HEK293 (cell line): Measurements from ENCODE around the gene NCF2.

Experiments used
- CTCF ChIA-PET: fragments of 350-600 bp; formaldehyde crosslinking; extraction: SDS; loops from one replicate; lab custom pipeline; 2021; ENCODE audit warnings: antibody characterized with exemption; lab: Yijun Ruan, JAX
- POLR2A ChIA-PET: fragments of 300-600 bp; formaldehyde crosslinking; extraction: SDS; loops from one replicate; lab custom pipeline; 2020; ENCODE audit warnings: antibody characterized with exemption, inconsistent platforms; lab: Yijun Ruan, JAX
- H3K27ac ChIP-seq: fragments of 200-500 bp; sonication (Bioruptor generic); 2 replicates; pipeline ENCODE4 v1.5.1; 2014; ENCODE audit warnings: low read depth, low read length, control low read depth, inconsistent platforms; ENCODE audit errors: extremely low read depth
- H3K36me3 ChIP-seq, 2 experiments: fragments of 200-500 bp in 1 of 2; sonication (Bioruptor generic) in 1 of 2; 1 replicate in 1 of 2; 2 replicates in 1 of 2; pipeline ENCODE4 v1.5.1; 2014 to 2017; ENCODE audit warnings: inconsistent platforms in 2 of 2, low read length in 2 of 2; ENCODE audit not compliant: control insufficient read depth in 2 of 2, insufficient read depth in 1 of 2
- H3K4me1 ChIP-seq: fragments of 200-500 bp; sonication (Bioruptor generic); 2 replicates; pipeline ENCODE4 v1.5.1; 2014; ENCODE audit warnings: mild to moderate bottlenecking, low read length, inconsistent platforms; ENCODE audit not compliant: control insufficient read depth, insufficient read depth
- H3K4me3 ChIP-seq: 2 replicates; pipeline ENCODE4 v1.5.1; 2011; ENCODE audit warnings: low read depth, mild to moderate bottlenecking, control low read depth, low read length, moderate library complexity
- H3K9me3 ChIP-seq: fragments of 200-500 bp; sonication (Bioruptor generic); 2 replicates; pipeline ENCODE4 v1.5.1; 2014; ENCODE audit warnings: low read depth, low read length, inconsistent platforms; ENCODE audit not compliant: control insufficient read depth, insufficient read depth
- FEZF1 ChIP-seq: fragments of 450-650 bp; formaldehyde crosslinking; IDR thresholded peaks from 2 replicates; pipeline ENCODE4 v1.5.1; 2016; ENCODE audit warnings: missing biosample characterization, missing genetic modification characterization
- GFI1B ChIP-seq: fragments of 450-650 bp; formaldehyde crosslinking; IDR thresholded peaks from 2 replicates; pipeline ENCODE4 v1.5.1; 2016; ENCODE audit warnings: missing biosample characterization, missing genetic modification characterization
- GLIS2 ChIP-seq: fragments of 450-650 bp; formaldehyde crosslinking; IDR thresholded peaks from 2 replicates; pipeline ENCODE4 v1.5.1; 2016; ENCODE audit warnings: missing biosample characterization, missing genetic modification characterization
- KLF16 ChIP-seq: fragments of 450-650 bp; formaldehyde crosslinking; IDR thresholded peaks from 2 replicates; pipeline ENCODE4 v1.5.1; 2017; ENCODE audit warnings: missing biosample characterization, missing genetic modification characterization
- MYNN ChIP-seq: fragments of 450-650 bp; formaldehyde crosslinking; IDR thresholded peaks from 2 replicates; pipeline ENCODE4 v1.5.1; 2016; ENCODE audit warnings: missing biosample characterization, missing genetic modification characterization, borderline replicate concordance
- ZEB2 ChIP-seq: fragments of 450-650 bp; formaldehyde crosslinking; IDR thresholded peaks from 2 replicates; pipeline ENCODE4 v1.5.1; 2016; ENCODE audit warnings: missing biosample characterization, missing genetic modification characterization
- ZFP69B ChIP-seq: fragments of 450-650 bp; formaldehyde crosslinking; IDR thresholded peaks from 2 replicates; pipeline ENCODE4 v1.5.1; 2016; ENCODE audit warnings: missing biosample characterization, missing genetic modification characterization
- ZNF2 ChIP-seq: fragments of 450-650 bp; formaldehyde crosslinking; IDR thresholded peaks from 2 replicates; pipeline ENCODE4 v1.5.1; 2016; ENCODE audit warnings: missing biosample characterization, missing genetic modification characterization
- ZNF214 ChIP-seq: fragments of 450-650 bp; formaldehyde crosslinking; IDR thresholded peaks from 2 replicates; pipeline ENCODE4 v1.5.1; 2017; ENCODE audit warnings: missing biosample characterization, mild to moderate bottlenecking, missing genetic modification characterization, borderline replicate concordance
- ZNF221 ChIP-seq: fragments of 450-650 bp; formaldehyde crosslinking; IDR thresholded peaks from 2 replicates; pipeline ENCODE4 v1.5.1; 2017; ENCODE audit warnings: missing biosample characterization, missing genetic modification characterization, borderline replicate concordance
- ZNF302 ChIP-seq: fragments of 450-650 bp; formaldehyde crosslinking; IDR thresholded peaks from 2 replicates; pipeline ENCODE4 v1.5.1; 2016; ENCODE audit warnings: missing biosample characterization, missing genetic modification characterization, low read depth
- ZNF335 ChIP-seq: fragments of 450-650 bp; formaldehyde crosslinking; conservative IDR thresholded peaks from 2 replicates; pipeline ENCODE4 v1.5.1; 2016; ENCODE audit warnings: missing biosample characterization, missing genetic modification characterization
- ZNF350 ChIP-seq: fragments of 450-650 bp; formaldehyde crosslinking; IDR thresholded peaks from 2 replicates; pipeline ENCODE4 v1.5.0; 2017; ENCODE audit warnings: missing biosample characterization, mild to moderate bottlenecking, missing genetic modification characterization
- ZNF416 ChIP-seq: fragments of 450-650 bp; formaldehyde crosslinking; IDR thresholded peaks from 2 replicates; pipeline ENCODE4 v1.5.1; 2016; ENCODE audit warnings: missing biosample characterization, missing genetic modification characterization
- ZNF426 ChIP-seq: fragments of 450-650 bp; formaldehyde crosslinking; IDR thresholded peaks from 2 replicates; pipeline ENCODE4 v1.5.1; 2017; ENCODE audit warnings: missing biosample characterization, missing genetic modification characterization, mild to moderate bottlenecking, inconsistent platforms, moderate library complexity
- ZNF610 ChIP-seq: fragments of 450-650 bp; formaldehyde crosslinking; IDR thresholded peaks from 2 replicates; pipeline ENCODE4 v1.5.1; 2016; ENCODE audit warnings: missing biosample characterization, missing genetic modification characterization, borderline replicate concordance
- ZNF623 ChIP-seq: fragments of 450-650 bp; formaldehyde crosslinking; IDR thresholded peaks from 2 replicates; pipeline ENCODE4 v1.5.1; 2016; ENCODE audit warnings: missing biosample characterization, missing genetic modification characterization
- TF ChIP-seq, protein P1 (sequence below): fragments of 450-650 bp; formaldehyde crosslinking; IDR thresholded peaks from 2 replicates; pipeline ENCODE4 v1.5.1; 2016; ENCODE audit warnings: missing biosample characterization, missing genetic modification characterization, borderline replicate concordance
- TF ChIP-seq, protein P2 (sequence below): fragments of 450-650 bp; formaldehyde crosslinking; IDR thresholded peaks from 2 replicates; pipeline ENCODE4 v1.5.1; 2017; ENCODE audit warnings: missing biosample characterization, missing genetic modification characterization
- TF ChIP-seq, protein P3 (sequence below): fragments of 450-650 bp; formaldehyde crosslinking; IDR thresholded peaks from 2 replicates; pipeline ENCODE4 v1.5.1; 2016; ENCODE audit warnings: missing biosample characterization, missing genetic modification characterization, low read depth
- TF ChIP-seq, protein P4 (sequence below): fragments of 450-650 bp; formaldehyde crosslinking; IDR thresholded peaks from 2 replicates; pipeline ENCODE4 v1.5.1; 2016; ENCODE audit warnings: missing biosample characterization, missing genetic modification characterization
- TF ChIP-seq, protein P5 (sequence below): fragments of 450-650 bp; formaldehyde crosslinking; conservative IDR thresholded peaks from 2 replicates; pipeline ENCODE4 v1.5.1; 2016; ENCODE audit warnings: low read depth, missing biosample characterization, missing genetic modification characterization

The NCF2 gene

DNA sequence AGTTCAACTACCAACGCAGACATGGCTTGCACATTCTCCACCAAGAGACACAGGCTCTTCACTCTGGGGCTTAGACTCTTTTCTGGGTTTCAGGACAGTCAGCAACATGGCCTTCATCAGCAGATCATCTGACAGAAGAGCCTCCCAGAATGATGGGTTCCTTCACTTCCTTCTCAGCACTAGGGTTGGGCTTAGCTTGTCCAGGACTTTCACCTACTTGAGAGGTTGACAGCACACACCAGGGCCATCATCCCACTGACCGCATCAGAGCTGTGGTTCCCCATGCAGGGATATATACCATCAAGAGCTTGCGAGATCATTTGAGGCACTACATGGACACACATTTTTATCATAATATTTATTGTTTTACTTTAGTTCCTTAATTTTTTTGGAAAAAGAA, 10.4 kb upstream of the NCF2 start:
- Histone ChIP-seq H3K9me3 (no peaks in the 10 kb centered on the region), H3K4me1 (no peaks in the 10 kb centered on the region), H3K36me3 (no peaks in the 10 kb centered on the region), H3K27ac (no peak overlapping the region), H3K4me3 (no peak overlapping the region)
- ChIA-PET CTCF (interaction anchor here (0.6 kb wide), 1 partner anchor 1515 kb away, joined by 3 read pairs; no protein-coding TSS in a partner anchor), POLR2A (no interaction called here)
- TF ChIP-seq ZNF426 (tag by site-specific recombination) (no peak), ZNF302 (no peak), FEZF1 (tag by site-specific recombination) (no peak), ZFP69B (tag by site-specific recombination) (no peak), ZNF221 (no peak), ZNF335 (tag by site-specific recombination) (no peak), GLIS2 (tag by site-specific recombination) (no peak), GFI1B (tag by site-specific recombination) (no peak), ZEB2 (tag by site-specific recombination) (no peak), ZNF350 (tag by site-specific recombination) (no peak), ZNF2 (no peak), ZNF214 (tag by site-specific recombination) (no peak)
- TF ChIP-seq, protein P1, sequence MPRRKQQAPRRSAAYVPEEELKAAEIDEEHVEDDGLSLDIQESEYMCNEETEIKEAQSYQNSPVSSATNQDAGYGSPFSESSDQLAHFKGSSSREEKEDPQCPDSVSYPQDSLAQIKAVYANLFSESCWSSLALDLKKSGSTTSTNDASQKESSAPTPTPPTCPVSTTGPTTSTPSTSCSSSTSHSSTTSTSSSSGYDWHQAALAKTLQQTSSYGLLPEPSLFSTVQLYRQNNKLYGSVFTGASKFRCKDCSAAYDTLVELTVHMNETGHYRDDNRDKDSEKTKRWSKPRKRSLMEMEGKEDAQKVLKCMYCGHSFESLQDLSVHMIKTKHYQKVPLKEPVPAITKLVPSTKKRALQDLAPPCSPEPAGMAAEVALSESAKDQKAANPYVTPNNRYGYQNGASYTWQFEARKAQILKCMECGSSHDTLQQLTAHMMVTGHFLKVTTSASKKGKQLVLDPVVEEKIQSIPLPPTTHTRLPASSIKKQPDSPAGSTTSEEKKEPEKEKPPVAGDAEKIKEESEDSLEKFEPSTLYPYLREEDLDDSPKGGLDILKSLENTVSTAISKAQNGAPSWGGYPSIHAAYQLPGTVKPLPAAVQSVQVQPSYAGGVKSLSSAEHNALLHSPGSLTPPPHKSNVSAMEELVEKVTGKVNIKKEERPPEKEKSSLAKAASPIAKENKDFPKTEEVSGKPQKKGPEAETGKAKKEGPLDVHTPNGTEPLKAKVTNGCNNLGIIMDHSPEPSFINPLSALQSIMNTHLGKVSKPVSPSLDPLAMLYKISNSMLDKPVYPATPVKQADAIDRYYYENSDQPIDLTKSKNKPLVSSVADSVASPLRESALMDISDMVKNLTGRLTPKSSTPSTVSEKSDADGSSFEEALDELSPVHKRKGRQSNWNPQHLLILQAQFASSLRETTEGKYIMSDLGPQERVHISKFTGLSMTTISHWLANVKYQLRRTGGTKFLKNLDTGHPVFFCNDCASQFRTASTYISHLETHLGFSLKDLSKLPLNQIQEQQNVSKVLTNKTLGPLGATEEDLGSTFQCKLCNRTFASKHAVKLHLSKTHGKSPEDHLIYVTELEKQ (tag by site-specific recombination), result no peak
- TF ChIP-seq, protein P2, sequence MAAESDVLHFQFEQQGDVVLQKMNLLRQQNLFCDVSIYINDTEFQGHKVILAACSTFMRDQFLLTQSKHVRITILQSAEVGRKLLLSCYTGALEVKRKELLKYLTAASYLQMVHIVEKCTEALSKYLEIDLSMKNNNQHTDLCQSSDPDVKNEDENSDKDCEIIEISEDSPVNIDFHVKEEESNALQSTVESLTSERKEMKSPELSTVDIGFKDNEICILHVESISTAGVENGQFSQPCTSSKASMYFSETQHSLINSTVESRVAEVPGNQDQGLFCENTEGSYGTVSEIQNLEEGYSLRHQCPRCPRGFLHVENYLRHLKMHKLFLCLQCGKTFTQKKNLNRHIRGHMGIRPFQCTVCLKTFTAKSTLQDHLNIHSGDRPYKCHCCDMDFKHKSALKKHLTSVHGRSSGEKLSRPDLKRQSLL, result no peak
- TF ChIP-seq, protein P3, sequence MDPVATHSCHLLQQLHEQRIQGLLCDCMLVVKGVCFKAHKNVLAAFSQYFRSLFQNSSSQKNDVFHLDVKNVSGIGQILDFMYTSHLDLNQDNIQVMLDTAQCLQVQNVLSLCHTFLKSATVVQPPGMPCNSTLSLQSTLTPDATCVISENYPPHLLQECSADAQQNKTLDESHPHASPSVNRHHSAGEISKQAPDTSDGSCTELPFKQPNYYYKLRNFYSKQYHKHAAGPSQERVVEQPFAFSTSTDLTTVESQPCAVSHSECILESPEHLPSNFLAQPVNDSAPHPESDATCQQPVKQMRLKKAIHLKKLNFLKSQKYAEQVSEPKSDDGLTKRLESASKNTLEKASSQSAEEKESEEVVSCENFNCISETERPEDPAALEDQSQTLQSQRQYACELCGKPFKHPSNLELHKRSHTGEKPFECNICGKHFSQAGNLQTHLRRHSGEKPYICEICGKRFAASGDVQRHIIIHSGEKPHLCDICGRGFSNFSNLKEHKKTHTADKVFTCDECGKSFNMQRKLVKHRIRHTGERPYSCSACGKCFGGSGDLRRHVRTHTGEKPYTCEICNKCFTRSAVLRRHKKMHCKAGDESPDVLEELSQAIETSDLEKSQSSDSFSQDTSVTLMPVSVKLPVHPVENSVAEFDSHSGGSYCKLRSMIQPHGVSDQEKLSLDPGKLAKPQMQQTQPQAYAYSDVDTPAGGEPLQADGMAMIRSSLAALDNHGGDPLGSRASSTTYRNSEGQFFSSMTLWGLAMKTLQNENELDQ (tag by site-specific recombination), result no peak

DNA sequence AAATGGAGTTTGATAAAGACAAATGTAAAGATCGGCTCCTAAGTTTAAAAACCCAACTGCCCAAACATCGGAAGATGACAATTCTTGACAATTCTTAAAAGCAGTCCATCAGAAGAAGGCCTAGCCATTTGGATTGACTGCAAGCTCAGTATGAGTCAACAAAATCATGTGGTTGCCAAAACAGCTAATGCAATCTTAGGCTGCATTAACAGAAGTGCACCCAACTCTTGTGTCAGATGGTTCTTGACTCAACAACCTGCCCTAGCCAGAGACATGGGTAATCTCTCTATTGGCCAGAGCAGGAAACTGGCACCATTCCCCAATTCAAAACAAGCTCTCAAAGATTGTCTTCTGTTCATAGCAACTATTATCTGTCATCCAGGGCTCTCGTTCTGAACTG, 9.9 kb upstream of the NCF2 start:
- Histone ChIP-seq H3K27ac (no peak overlapping the region), H3K36me3 (no peaks in the 10 kb centered on the region), H3K4me1 (no peaks in the 10 kb centered on the region), H3K4me3 (no peak overlapping the region), H3K9me3 (no peaks in the 10 kb centered on the region)
- POLR2A ChIA-PET, result no interaction called here
- CTCF ChIA-PET, result interaction anchor here (0.6 kb wide), 1 partner anchor 1515 kb away, joined by 3 read pairs; no protein-coding TSS in a partner anchor
- TF ChIP-seq KLF16 (tag by site-specific recombination) (no peak), MYNN (tag by site-specific recombination) (no peak), ZNF416 (tag by site-specific recombination) (no peak), ZNF610 (tag by site-specific recombination) (no peak), ZNF623 (tag by site-specific recombination) (no peak)
- TF ChIP-seq, protein P4, sequence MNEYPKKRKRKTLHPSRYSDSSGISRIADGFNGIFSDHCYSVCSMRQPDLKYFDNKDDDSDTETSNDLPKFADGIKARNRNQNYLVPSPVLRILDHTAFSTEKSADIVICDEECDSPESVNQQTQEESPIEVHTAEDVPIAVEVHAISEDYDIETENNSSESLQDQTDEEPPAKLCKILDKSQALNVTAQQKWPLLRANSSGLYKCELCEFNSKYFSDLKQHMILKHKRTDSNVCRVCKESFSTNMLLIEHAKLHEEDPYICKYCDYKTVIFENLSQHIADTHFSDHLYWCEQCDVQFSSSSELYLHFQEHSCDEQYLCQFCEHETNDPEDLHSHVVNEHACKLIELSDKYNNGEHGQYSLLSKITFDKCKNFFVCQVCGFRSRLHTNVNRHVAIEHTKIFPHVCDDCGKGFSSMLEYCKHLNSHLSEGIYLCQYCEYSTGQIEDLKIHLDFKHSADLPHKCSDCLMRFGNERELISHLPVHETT (tag by site-specific recombination), result no peak
- TF ChIP-seq, protein P5, sequence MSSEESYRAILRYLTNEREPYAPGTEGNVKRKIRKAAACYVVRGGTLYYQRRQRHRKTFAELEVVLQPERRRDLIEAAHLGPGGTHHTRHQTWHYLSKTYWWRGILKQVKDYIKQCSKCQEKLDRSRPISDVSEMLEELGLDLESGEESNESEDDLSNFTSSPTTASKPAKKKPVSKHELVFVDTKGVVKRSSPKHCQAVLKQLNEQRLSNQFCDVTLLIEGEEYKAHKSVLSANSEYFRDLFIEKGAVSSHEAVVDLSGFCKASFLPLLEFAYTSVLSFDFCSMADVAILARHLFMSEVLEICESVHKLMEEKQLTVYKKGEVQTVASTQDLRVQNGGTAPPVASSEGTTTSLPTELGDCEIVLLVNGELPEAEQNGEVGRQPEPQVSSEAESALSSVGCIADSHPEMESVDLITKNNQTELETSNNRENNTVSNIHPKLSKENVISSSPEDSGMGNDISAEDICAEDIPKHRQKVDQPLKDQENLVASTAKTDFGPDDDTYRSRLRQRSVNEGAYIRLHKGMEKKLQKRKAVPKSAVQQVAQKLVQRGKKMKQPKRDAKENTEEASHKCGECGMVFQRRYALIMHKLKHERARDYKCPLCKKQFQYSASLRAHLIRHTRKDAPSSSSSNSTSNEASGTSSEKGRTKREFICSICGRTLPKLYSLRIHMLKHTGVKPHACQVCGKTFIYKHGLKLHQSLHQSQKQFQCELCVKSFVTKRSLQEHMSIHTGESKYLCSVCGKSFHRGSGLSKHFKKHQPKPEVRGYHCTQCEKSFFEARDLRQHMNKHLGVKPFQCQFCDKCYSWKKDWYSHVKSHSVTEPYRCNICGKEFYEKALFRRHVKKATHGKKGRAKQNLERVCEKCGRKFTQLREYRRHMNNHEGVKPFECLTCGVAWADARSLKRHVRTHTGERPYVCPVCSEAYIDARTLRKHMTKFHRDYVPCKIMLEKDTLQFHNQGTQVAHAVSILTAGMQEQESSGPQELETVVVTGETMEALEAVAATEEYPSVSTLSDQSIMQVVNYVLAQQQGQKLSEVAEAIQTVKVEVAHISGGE (tag by site-specific recombination), result no peak
- TF ChIP-seq, protein P3 (tag by site-specific recombination), result no peak
